PC-3 (cell line): Measurements from ENCODE around the gene PRR23C. TPM values are rescaled to one million over a fixed set of nuclear protein-coding genes. Genes with fewer than 3 reads are reported as not detected.

Source experiments
- ATAC-seq: fragments of 200-7000 bp; cut with Tn5 transposase; 2 replicates; pipeline ENCODE4 v1.9.1; 2020; ENCODE audit warnings: mild to moderate bottlenecking, moderate library complexity
- BruUV-seq: library from RNA; stranded (reverse); fragments of 400-500 nt; replicated peaks from 2 replicates; lab custom pipeline; 2021; lab: Mats Ljungman, UMichigan
- CTCF ChIA-PET: fragments of 300-600 bp; sonication (Branson Sonifier 250); formaldehyde crosslinking; loops from one replicate; lab custom pipeline; 2022; ENCODE audit warnings: antibody characterized with exemption; lab: Charles Lee
- POLR2A ChIA-PET: fragments of 300-600 bp; sonication (Branson Sonifier 250); formaldehyde crosslinking; loops from one replicate; lab custom pipeline; 2022; ENCODE audit warnings: antibody characterized with exemption; ENCODE audit not compliant: unreplicated experiment; lab: Charles Lee
- DNase-seq: peaks from one replicate; pipeline ENCODE4 v3.0.0-alpha.2; 2015
- H2AFZ ChIP-seq: fragments of 300-600 bp; sonication (generic); 2 replicates; pipeline ENCODE4 v1.6.0; 2016; ENCODE audit warnings: antibody characterized with exemption, low read length
- H3F3A ChIP-seq: fragments of 300-600 bp; sonication (generic); one replicate; pipeline ENCODE4 v1.6.0; 2017; ENCODE audit warnings: antibody characterized with exemption, low read length, control low read depth, mild to moderate bottlenecking; ENCODE audit not compliant: unreplicated experiment
- H3K27ac ChIP-seq: fragments of 300-600 bp; sonication (generic); 2 replicates; pipeline ENCODE4 v1.5.1; 2016; ENCODE audit warnings: mild to moderate bottlenecking, low read length
- H3K27me3 ChIP-seq: fragments of 300-600 bp; sonication (generic); 2 replicates; pipeline ENCODE4 v1.6.1; 2016; ENCODE audit warnings: low read length, mixed read lengths
- H3K36me3 ChIP-seq: fragments of 300-600 bp; sonication (generic); 2 replicates; pipeline ENCODE4 v1.6.1; 2016; ENCODE audit warnings: low read depth, mixed run types, low read length, mixed read lengths
- H3K4me1 ChIP-seq: fragments of 300-600 bp; sonication (generic); 2 replicates; pipeline ENCODE4 v1.5.1; 2016; ENCODE audit warnings: low read length; ENCODE audit not compliant: insufficient read depth
- H3K4me2 ChIP-seq: fragments of 300-600 bp; sonication (generic); 2 replicates; pipeline ENCODE4 v1.6.0; 2016; ENCODE audit warnings: low read length
- H3K4me3 ChIP-seq: fragments of 300-600 bp; sonication (generic); 2 replicates; pipeline ENCODE4 v1.5.1; 2016; ENCODE audit warnings: mild to moderate bottlenecking, low read length, mixed read lengths
- H3K79me2 ChIP-seq: fragments of 300-600 bp; sonication (generic); 2 replicates; pipeline ENCODE4 v1.6.1; 2017; ENCODE audit warnings: low read length, mixed read lengths
- H3K9ac ChIP-seq: fragments of 300-600 bp; sonication (generic); 2 replicates; pipeline ENCODE4 v1.6.0; 2016; ENCODE audit warnings: mild to moderate bottlenecking, low read length
- H3K9me2 ChIP-seq: fragments of 300-600 bp; sonication (generic); replicated peaks from 2 replicates; pipeline ENCODE4 v1.6.1; 2016; ENCODE audit warnings: mixed run types, low read length, mixed read lengths
- H3K9me3 ChIP-seq: fragments of 300-600 bp; sonication (generic); 2 replicates; pipeline ENCODE4 v1.6.1; 2016; ENCODE audit warnings: low read length, mixed read lengths
- H4K20me1 ChIP-seq: fragments of 300-600 bp; sonication (generic); 2 replicates; pipeline ENCODE4 v1.6.1; 2016; ENCODE audit warnings: low read length, mixed read lengths
- EZH2 ChIP-seq: fragments of 300-600 bp; sonication (generic); IDR thresholded peaks from one replicate; pipeline ENCODE4 v1.6.1; 2017; ENCODE audit warnings: antibody characterized with exemption, mild to moderate bottlenecking, low read length; ENCODE audit not compliant: unreplicated experiment
- EZH2phosphoT487 ChIP-seq: fragments of 300-600 bp; sonication (generic); IDR thresholded peaks from 2 replicates; pipeline ENCODE4 v1.6.1; 2018; ENCODE audit warnings: mild to moderate bottlenecking, antibody characterized with exemption, low read length, borderline replicate concordance
- intact Hi-C: fragments of 100-400 bp; cut with micrococcal nuclease; formaldehyde crosslinking; loops from 2 replicates; pipeline ENCODE4 v1.9.0; 2023
- total RNA-seq: library from RNA; depleted of rRNA; stranded (reverse); fragments of >200 nt; gene quantifications from 2 replicates; pipeline ENCODE4 v1.2.3, GENCODE V29; 2014; rRNA removed
- TF ChIP-seq, protein P1 (sequence below): fragments of 300-600 bp; sonication (generic); conservative IDR thresholded peaks from 2 replicates; pipeline ENCODE4 v1.5.1; 2017; ENCODE audit warnings: antibody characterized with exemption, low read depth, mild to moderate bottlenecking, low read length

PRR23C gene
- total RNA-seq, 1 experiment from 2014 or later: not detected

DNA sequence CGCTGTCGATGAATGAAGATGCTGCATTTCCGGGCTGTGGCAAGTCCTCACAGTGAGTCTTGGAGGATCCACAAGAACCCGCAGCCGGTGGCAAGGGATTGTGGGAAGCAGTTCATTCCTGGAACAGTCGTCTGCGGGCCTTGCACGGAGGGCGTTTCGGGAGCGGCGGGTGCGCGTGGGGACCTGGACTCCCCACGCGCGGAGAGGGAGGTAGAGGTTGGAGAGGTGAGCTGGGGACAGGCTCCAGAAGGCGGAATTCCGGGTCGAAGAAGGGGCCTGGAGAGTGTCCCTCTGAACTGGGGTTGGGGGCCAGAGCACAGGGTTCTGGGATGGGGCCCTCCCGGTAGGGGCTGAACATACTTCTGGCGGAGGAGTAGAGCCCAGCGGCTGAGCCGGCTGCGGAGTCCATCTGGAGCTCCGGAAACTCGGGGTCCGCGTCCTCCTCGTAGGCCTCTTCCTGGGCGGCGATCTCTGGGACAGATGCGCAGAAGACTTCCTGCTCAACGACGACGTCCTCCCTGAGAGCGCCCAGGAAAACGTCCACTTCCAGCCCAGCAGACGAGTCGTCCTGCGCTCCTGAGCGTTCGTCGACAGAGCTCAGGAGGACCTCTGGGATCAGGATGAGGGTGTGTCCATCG, 39.2 kb downstream of the PRR23C start:
- H3K36me3 ChIP-seq: no peaks in the 10 kb centered on the region
- no peaks in the 10 kb centered on the region for H3K4me1 ChIP-seq
- H3K4me2 ChIP-seq: no peak overlapping the region
- no peak for TF ChIP-seq EZH2phosphoT487
- TF ChIP-seq EZH2: no peak
- TF ChIP-seq, protein P1, sequence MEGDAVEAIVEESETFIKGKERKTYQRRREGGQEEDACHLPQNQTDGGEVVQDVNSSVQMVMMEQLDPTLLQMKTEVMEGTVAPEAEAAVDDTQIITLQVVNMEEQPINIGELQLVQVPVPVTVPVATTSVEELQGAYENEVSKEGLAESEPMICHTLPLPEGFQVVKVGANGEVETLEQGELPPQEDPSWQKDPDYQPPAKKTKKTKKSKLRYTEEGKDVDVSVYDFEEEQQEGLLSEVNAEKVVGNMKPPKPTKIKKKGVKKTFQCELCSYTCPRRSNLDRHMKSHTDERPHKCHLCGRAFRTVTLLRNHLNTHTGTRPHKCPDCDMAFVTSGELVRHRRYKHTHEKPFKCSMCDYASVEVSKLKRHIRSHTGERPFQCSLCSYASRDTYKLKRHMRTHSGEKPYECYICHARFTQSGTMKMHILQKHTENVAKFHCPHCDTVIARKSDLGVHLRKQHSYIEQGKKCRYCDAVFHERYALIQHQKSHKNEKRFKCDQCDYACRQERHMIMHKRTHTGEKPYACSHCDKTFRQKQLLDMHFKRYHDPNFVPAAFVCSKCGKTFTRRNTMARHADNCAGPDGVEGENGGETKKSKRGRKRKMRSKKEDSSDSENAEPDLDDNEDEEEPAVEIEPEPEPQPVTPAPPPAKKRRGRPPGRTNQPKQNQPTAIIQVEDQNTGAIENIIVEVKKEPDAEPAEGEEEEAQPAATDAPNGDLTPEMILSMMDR: no peak
- H3K9ac ChIP-seq: no peak overlapping the region
- ATAC-seq (no peak), DNase-seq (no peak)
- no peaks in the 10 kb centered on the region for H3K9me2 ChIP-seq
- no peaks in the 10 kb centered on the region for H3F3A ChIP-seq
- H3K79me2 ChIP-seq: no peaks in the 10 kb centered on the region
- ChIA-PET POLR2A (no interaction called here), CTCF (no interaction called here)
- no TSS peak for BruUV-seq
- H2AFZ ChIP-seq: no peak overlapping the region
- H3K4me3 ChIP-seq: no peak overlapping the region
- H3K27me3 ChIP-seq: no peaks in the 10 kb centered on the region
- intact Hi-C loops: no loop called here
- no peaks in the 10 kb centered on the region for H3K9me3 ChIP-seq
- H3K27ac ChIP-seq: no peak overlapping the region
- no peaks in the 10 kb centered on the region for H4K20me1 ChIP-seq

DNA sequence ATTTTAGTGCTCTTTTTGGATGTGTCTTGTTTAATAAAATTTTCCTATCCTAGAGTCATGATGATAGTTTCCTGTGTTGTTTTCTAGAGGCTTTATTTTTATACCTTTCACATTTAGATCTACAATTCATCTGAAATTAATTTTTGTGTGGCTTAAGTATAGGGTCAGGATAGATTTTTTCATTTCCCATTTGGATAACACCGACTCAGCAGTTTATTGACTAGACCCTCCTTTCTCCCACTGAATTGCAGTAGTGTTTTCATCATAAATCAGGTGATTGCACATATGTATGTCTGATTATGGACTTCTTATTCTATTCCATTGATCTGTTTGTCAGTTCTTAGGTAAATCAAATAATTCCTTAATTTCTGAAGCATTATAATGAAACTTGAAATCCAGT, 49.0 kb downstream of the PRR23C start:
- Histone ChIP-seq H3K27me3 (0 out of 2 replicates have a peak, but pooled peaks cover 10% of the 10 kb centered on the region), H3K27ac (no peak overlapping the region), H3K4me3 (no peak overlapping the region), H3K4me1 (no peaks in the 10 kb centered on the region), H4K20me1 (no peaks in the 10 kb centered on the region), H3K4me2 (no peak overlapping the region), H2AFZ (no peak overlapping the region), H3K9me2 (no peaks in the 10 kb centered on the region), H3K36me3 (no peaks in the 10 kb centered on the region), H3F3A (no peaks in the 10 kb centered on the region), H3K9me3 (no peaks in the 10 kb centered on the region), H3K79me2 (no peaks in the 10 kb centered on the region), H3K9ac (no peak overlapping the region)
- BruUV-seq: no TSS peak
- ATAC-seq: no peak
- intact Hi-C loops: no loop called here
- TF ChIP-seq, protein P1: no peak
- TF ChIP-seq EZH2 (no peak), EZH2phosphoT487 (no peak)
- ChIA-PET CTCF (no interaction called here), POLR2A (no interaction called here)
- no peak for DNase-seq

Other genes with a start within 250 kb of the PRR23C start
- 8.3 and 15.7 TPM in 2 replicates for gene PIK3CB, start 210.0 kb downstream of the PRR23C start, total RNA-seq
- gene FOXL2, start 97.8 kb downstream of the PRR23C start, total RNA-seq: not detected in 2 replicates
- gene FOXL2NB, start 97.7 kb downstream of the PRR23C start, total RNA-seq: 0.17 TPM in 1 of 2 replicates, not detected in the other
- not detected in 2 replicates for gene PRR23A, start 38.6 kb downstream of the PRR23C start, total RNA-seq
- gene PRR23B, start 24.0 kb downstream of the PRR23C start, total RNA-seq: not detected in 2 replicates